Choroid plexus epithelial cell (primary cell): Measurements from ENCODE around the gene LMOD1.

ENCODE experiments used
- DNase-seq: peaks from one replicate; pipeline ENCODE4 v3.0.0-alpha.2; 2010; ENCODE audit warnings: low read depth
- H3K4me3 ChIP-seq: 2 replicates; pipeline ENCODE4 v1.5.1; 2011; ENCODE audit warnings: low read depth, mild to moderate bottlenecking, control low read depth, low read length, moderate library complexity
- TF ChIP-seq, protein P1 (sequence below): conservative IDR thresholded peaks from 2 replicates; pipeline ENCODE4 v1.5.1; 2011; ENCODE audit warnings: low read depth, mild to moderate bottlenecking, control low read depth, inconsistent platforms, low read length, moderate library complexity

Gene LMOD1

DNA sequence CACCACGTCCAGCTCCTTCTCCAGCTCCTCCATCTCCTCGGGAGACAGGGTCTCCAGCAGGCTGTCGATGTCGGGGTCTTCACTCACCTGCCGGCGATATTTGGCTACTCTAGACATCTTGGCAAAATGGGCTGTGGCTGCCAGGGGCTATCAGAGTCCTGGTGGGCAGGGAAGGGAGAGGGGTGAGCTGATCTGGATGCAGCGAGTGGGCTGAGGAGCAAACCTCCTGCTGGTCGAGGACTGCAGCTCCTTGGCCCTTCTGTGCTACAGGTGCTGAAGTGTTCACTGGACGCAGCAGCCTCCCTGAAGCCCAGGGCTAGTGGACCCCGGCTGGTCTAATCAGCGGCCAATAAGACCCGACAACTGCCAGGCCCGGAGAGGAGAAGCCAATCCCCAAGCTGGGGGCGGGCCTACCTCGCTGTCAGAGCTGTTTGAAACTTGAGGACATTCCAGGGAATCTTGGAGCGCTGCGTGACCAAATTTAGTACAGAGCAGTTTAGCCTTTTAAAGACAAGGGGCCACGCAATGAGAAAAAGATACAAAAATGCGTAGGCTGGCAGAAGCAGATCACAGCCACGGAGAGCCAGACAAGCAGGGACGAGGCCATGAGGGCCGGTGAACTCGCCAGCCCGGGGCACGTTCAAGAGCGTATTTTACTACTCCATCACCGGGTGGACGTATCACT, at the start of gene LMOD1:
Gene LMOD1 (minus strand): TSS at position 325 of the 685 bp plus-strand sequence. CDS start 208 bp downstream, at position 117.
- TF ChIP-seq, protein P1, sequence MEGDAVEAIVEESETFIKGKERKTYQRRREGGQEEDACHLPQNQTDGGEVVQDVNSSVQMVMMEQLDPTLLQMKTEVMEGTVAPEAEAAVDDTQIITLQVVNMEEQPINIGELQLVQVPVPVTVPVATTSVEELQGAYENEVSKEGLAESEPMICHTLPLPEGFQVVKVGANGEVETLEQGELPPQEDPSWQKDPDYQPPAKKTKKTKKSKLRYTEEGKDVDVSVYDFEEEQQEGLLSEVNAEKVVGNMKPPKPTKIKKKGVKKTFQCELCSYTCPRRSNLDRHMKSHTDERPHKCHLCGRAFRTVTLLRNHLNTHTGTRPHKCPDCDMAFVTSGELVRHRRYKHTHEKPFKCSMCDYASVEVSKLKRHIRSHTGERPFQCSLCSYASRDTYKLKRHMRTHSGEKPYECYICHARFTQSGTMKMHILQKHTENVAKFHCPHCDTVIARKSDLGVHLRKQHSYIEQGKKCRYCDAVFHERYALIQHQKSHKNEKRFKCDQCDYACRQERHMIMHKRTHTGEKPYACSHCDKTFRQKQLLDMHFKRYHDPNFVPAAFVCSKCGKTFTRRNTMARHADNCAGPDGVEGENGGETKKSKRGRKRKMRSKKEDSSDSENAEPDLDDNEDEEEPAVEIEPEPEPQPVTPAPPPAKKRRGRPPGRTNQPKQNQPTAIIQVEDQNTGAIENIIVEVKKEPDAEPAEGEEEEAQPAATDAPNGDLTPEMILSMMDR: no peak
- DNase-seq: peak; percentile 93
- peak within 1 kb of the TSS; percentile 50 for H3K4me3 ChIP-seq

DNA sequence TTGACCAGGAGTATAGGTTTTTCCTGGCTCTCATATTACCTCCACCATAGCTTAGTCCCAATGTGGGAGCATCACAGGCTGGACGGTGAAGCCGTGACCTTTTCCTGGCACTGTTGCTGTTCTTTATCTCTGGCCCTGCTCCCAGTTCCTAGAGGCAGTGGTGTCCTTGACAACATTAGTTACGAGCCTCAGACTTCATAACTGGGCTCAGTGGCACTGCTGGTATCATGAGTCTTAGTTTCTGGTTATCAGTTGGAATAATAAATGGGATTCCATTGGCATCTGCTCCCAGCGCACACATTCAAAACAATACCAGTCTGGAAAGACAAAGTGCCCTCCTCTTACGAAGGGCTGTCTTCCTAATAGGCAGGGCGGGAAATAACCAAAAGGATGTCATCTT, 44.1 kb upstream of the LMOD1 start:
- no peak for DNase-seq
- TF ChIP-seq, protein P1: no peak
- H3K4me3 ChIP-seq: no peak overlapping the region

DNA sequence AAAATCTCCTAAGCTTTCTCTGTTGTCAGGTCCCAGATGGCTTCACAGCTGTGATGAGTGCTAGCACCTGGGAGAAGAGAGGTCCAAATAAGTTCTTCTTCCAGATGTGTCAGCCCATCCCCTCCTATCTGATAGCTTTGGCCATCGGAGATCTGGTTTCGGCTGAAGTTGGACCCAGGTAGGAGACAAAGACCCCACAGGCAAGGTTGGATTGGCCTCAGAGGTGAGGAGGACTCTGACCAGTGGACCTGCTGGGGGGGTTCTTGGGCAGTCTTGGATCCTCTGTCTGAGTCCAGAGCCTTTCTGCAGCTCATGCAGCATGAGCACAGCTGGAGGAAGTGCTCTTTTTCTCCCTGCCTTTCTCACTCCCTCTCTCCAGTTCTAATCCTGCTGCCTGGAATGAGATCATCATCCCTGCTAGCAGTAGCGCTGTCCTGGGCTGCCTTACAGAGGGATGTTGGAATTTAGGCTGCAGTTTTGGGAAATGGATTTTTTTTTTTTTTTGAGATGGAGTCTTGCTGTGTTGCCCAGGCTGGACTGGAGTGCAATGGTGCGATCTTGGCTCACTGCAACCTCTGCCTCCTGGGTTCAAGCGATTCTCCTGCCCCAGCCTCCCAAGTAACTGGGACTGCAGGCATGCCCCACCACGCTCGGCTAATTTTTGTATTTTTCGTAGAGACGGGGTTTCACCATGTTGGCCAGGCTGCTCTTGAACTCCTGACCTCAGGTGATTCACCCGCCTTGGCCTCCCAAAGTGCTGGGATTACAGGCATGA, 43.2 kb upstream of the LMOD1 start:
- no peak for DNase-seq
- H3K4me3 ChIP-seq: no peak overlapping the region
- TF ChIP-seq, protein P1: no peak

DNA sequence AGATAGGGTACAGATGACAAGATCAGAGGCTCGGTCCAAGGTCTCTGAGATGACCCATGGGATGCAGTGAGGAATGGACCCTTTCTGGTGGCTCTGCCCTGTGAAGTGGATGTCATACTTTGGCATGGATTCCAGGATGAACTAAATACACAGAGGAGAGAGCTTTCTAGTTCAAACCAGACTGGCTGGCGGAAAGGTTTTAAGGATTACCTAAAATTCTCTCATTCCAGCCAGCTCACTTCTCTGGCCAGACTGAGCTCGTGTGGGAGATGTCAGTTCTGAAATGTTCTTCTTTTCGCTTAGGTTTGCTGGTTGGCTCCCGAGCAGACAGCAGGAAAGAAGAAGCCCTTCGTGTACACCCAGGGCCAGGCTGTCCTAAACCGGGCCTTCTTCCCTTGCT, 42.3 kb upstream of the LMOD1 start:
- H3K4me3 ChIP-seq: no peak overlapping the region
- DNase-seq: no peak
- TF ChIP-seq, protein P1: no peak

DNA sequence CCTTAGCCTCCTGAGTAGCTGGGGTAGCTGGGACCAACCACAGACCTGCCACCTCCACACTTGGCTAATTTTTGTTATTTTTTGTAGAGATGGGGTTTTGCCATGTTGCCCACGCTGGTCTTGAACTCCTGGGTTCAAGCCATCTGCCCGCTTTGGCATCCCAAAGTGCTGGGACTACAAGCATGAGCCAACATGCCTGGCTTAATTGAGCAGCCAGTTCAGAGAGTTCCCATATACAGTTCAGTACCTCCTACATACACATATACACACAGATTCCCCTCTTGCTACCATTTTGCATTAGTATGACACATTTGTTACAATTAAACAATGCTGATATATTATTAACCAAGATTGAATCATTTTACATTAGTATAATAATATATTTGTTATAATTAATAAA, 39.0 kb upstream of the LMOD1 start:
- no peak for DNase-seq
- TF ChIP-seq, protein P1: no peak

DNA sequence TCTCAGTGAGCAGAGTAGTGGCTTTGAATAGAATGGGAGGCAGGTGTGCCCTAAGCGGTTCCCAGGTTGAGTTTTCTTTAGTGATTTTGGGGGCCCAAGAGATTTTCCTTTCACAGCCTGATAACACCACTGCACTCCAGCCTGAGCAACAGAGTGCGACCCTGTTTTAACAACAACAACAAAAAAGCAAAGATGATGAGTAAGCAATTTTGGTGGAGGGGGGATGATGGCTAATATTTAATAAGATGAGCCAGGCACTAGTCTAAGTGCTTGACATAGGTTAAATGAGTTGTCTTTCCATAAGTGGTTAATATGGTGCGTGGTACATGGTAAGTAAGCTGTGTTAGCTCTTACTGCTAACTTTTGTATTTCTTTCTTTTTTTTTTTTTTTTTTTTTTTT, 38.1 kb upstream of the LMOD1 start:
- TF ChIP-seq, protein P1: no peak
- no peak overlapping the region for H3K4me3 ChIP-seq
- no peak for DNase-seq

More for the DNA sequence above, 39.0 kb upstream of the LMOD1 start:
- H3K4me3 ChIP-seq: no peak overlapping the region
